ENCODE results near the gene SHROOM3. TPM values are rescaled to one million over a fixed set of nuclear protein-coding genes. Genes with fewer than 3 reads are reported as not detected.
A peak's percentile ranks its signal among the peaks of the same experiment; 100 is the strongest.

SHROOM3 gene
- total and polyA plus RNA-seq, 2 of the 13 experiments (the other 11 are each of a cell fraction or from before 2014, with no cell fraction given): 0.01 TPM; not detected in 1

GRCh38 chr4:76690011-76690905 is 255.2 kb downstream of the SHROOM3 start:
- no peak overlapping the region for H3K27ac ChIP-seq (ENCODE audit: extremely low read length, insufficient read depth, low read length)

More at GRCh38 chr4:76690011-76690905, 255.2 kb downstream of the SHROOM3 start:
- peaks cover 7% of the 10 kb centered on the region; the same call in 1 of the 2 replicates for H3K4me1 ChIP-seq (ENCODE audit: insufficient read depth, low read length)
- no peak for DNase-seq (ENCODE audit: low spot score)
- BruUV-seq (replicated peaks): no TSS peak
- in situ Hi-C loops (cut with HindIII; ENCODE audit: extremely low pct_ligation_motif_present, low pct_unique_long_range_greater_than_20kb): no loop called here
- H3K4me3 ChIP-seq (replicated peaks in 1 of 3; ENCODE audit: insufficient read depth in 1 of 3, low read depth in 2 of 3, low read length in 3 of 3): no peak overlapping the region; a peak in 1 of 6 replicates
- H4K20me1 ChIP-seq (ENCODE audit: insufficient read depth, low read length): no peaks in the 10 kb centered on the region
- no peaks in the 10 kb centered on the region for H3K36me3 ChIP-seq (replicated peaks in 1 of 2; ENCODE audit: control insufficient read depth in 1 of 2, insufficient read depth in 2 of 2, low read length in 2 of 2)
- ChIA-PET CTCF (ENCODE audit: low intra/inter-chr PET ratio, low total read pairs) (no interaction called here), POLR2A (no interaction called here)
- H2AFZ ChIP-seq (ENCODE audit: low read length): no peak overlapping the region
- no peak for ATAC-seq
- FAIRE-seq: no peak
- no peaks in the 10 kb centered on the region for H3K79me2 ChIP-seq (ENCODE audit: insufficient read depth, low read length)
- peaks cover 0 to 34% of the 10 kb centered on the region in 2 experiments; a peak in 4 of 5 replicates for H3K27me3 ChIP-seq (ENCODE audit: control insufficient read depth in 1 of 2, insufficient read depth in 2 of 2, low read length in 2 of 2)
- H3K4me2 ChIP-seq (ENCODE audit: low read depth, low read length): peak overlapping the region; percentile 62
- 26% methylated on average over 12 of the region's 12 CpGs for WGBS (ENCODE audit: low lambda C conversion rate)
- TF ChIP-seq FOXK2 (IDR thresholded peaks at IDR 0.05) (no peak), SRSF1 (optimal IDR thresholded peaks at IDR 0.05; ENCODE audit: low read depth, low read length) (no peak), MTF2 (CRISPR knock-in tag; IDR thresholded peaks at IDR 0.05; ENCODE audit: borderline replicate concordance) (no peak), JUND (CRISPR knock-in tag; IDR thresholded peaks at IDR 0.05) (no peak), ZNF180 (CRISPR knock-in tag; IDR thresholded peaks at IDR 0.05; ENCODE audit: borderline replicate concordance, low read depth) (no peak), MIER3 (CRISPR knock-in tag; IDR thresholded peaks at IDR 0.05; ENCODE audit: borderline replicate concordance) (no peak), CAMTA2 (CRISPR knock-in tag; IDR thresholded peaks at IDR 0.05; ENCODE audit: borderline replicate concordance) (no peak), PHF21A (CRISPR knock-in tag; IDR thresholded peaks at IDR 0.05) (no peak), NR2C2 (CRISPR knock-in tag; IDR thresholded peaks at IDR 0.05; ENCODE audit: borderline replicate concordance) (no peak), CTCF (CRISPR knock-in tag; IDR thresholded peaks at IDR 0.05) (no peak), ZNF414 (CRISPR knock-in tag; IDR thresholded peaks at IDR 0.05) (no peak), ZBTB8A (CRISPR knock-in tag; IDR thresholded peaks at IDR 0.05; ENCODE audit: borderline replicate concordance, low read depth) (no peak)
- intact Hi-C loops (cut with micrococcal nuclease; ENCODE audit: unreplicated experiment): no loop called here
- H3K9me3 ChIP-seq (ENCODE audit: low read length): no peaks in the 10 kb centered on the region
- no peak overlapping the region for H3K9ac ChIP-seq (ENCODE audit: insufficient read depth, low read depth, low read length)

Data from HepG2 (cell line).